NCI-H187 treated with DMSO at 0.1 percent for 48 hours (cell line): ENCODE results near the gene SLC1A7.

Experiments
- DNase-seq: peaks from one replicate; lab custom pipeline; 2025; lab: John Stamatoyannopoulos, UW

SLC1A7 gene

GRCh38 chr1:53115403-53116306 is 26.8 kb downstream of the SLC1A7 start:
- DNase-seq = no peak

- no peak for DNase-seq
Observed at GRCh38 chr1:53114581-53115400, 27.6 kb downstream of the SLC1A7 start.

GRCh38 chr1:53114090-53114489 is 28.3 kb downstream of the SLC1A7 start:
- no peak for DNase-seq

GRCh38 chr1:53112861-53113260 is 29.6 kb downstream of the SLC1A7 start:
- DNase-seq = no peak

GRCh38 chr1:53112271-53112774 is 30.1 kb downstream of the SLC1A7 start:
- DNase-seq = no peak

GRCh38 chr1:53111693-53112092 is 30.7 kb downstream of the SLC1A7 start:
- no peak for DNase-seq

- DNase-seq = no peak
Observed at GRCh38 chr1:53111073-53111556, 31.3 kb downstream of the SLC1A7 start.

- DNase-seq = no peak
Observed at GRCh38 chr1:53110370-53111072, 31.9 kb downstream of the SLC1A7 start.

GRCh38 chr1:53108646-53109580 is 33.5 kb downstream of the SLC1A7 start:
- DNase-seq = no peak

- no peak for DNase-seq
Observed at GRCh38 chr1:53107570-53108322, 34.7 kb downstream of the SLC1A7 start.

GRCh38 chr1:53107090-53107489 is 35.3 kb downstream of the SLC1A7 start:
- no peak for DNase-seq

GRCh38 chr1:53104289-53104913 is 38.0 kb downstream of the SLC1A7 start:
- no peak for DNase-seq

GRCh38 chr1:53094533-53094919 is 47.9 kb downstream of the SLC1A7 start:
- DNase-seq = no peak

- no peak for DNase-seq
Observed at GRCh38 chr1:53093778-53094532, 48.5 kb downstream of the SLC1A7 start.

GRCh38 chr1:53093451-53093754 is 49.0 kb downstream of the SLC1A7 start:
- no peak for DNase-seq

GRCh38 chr1:53092659-53093450 is 49.6 kb downstream of the SLC1A7 start:
- no peak for DNase-seq

- no peak for DNase-seq
Observed at GRCh38 chr1:53091841-53092645, 50.4 kb downstream of the SLC1A7 start.
